ENCODE results near the gene DDI1.
"Not testable (repeated sequence)": the region's sequence is repeated elsewhere in the genome, so short reads cannot be mapped to it uniquely, and the experiment has no call there.

The DDI1 gene

DNA sequence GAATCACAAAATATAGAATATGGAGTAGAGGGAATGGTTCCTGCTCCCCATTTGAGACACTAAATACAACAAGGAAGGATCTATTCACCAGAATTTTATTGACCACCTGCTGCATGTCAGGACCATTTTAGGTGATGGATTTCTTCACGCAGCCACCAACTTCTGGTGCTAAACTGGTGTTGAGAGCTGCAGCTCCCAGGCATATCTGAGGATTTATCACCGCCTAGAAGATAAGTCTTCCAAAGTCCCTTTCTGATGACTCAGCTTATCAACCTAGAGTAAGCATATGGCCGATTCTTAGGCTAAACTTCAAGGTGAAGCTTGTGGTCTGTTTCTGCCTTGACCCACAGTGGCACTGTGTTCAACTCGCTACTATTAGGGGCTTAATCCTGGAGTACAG lies 6.7 kb downstream of the DDI1 start:
- DNase-seq, result no peak

DNA sequence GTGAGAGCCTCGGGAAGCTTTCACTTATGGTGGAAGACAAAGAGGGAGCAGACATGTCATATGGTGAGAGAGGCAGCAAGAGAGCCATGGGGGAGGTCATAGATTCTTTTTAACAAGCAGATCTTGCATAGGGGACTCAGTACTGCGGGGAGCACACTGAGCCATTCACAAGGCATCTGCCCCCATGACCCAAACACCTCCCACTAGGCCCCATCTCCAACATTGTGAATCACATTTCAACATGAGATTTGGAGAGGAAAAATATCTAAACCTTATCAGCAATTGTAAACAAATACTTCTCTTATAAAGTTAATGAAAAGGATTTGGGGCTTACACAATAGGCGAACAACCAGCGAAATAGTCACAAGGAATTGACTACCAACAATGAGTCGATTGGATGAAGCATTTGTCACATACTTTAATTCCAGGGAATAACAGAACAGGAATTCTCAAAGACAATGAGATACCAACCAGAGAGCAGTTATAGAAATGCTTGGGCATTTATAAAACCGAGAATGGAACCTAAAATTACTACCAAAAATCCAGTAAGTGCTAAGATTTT lies 7.3 kb downstream of the DDI1 start:
- DNase-seq, result peak; percentile 61

DNA sequence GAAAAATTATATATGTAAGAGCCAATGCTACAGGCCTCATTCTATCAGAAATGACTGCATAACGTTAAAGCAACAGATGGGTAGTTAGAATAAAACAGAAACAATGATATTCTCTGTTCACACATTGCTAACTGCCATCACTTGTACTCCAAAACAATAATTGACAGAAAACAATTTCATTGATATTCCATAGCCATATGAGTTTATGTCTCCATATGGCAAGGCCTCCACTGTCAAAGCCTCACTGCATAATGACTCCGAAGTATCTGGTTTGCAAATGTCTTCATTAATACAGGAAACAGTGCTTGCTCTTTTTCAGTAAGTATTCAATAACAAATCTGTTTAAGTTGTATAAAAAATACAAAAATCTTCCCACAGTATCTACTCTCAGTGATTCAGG lies 9.9 kb downstream of the DDI1 start:
- no peak for DNase-seq

DNA sequence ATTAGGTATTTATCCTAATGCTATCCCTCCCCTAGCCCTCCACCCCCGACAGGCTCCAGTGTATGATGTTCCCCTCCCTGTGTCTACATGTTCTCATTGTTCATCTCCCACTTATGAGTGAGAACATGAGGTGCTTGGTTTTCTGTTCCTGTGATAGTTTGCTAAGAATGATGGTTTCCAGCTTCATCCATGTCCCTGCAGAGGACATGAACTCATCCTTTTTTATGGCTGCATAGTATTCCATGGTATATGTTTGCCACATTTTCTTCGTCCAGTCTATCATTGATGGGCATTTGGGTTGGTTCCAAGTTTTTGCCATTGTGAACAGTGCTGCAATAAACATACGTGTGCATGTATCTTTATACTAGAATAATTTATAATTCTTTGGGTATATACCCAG lies 10.4 kb downstream of the DDI1 start:
- DNase-seq, result not testable (repeated sequence)

DNA sequence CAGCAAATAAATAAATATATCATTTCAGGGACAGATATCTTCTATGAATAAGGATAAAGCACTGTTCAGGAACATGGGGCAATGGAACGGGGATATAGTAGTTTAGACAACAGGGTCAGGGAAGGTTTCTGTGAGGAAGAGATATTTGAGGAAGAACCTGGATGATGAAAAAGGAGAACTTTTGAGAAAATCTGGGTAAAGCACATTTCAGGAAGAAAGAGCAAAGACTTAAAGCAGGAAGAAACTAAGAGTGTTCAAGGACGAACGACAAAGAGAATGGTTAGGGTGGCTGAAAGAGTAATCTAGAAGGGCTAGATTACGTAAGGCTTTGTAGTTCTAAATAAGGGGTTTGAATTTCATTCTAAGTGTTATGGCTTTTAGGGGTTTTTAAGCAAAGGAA lies 12.7 kb downstream of the DDI1 start:
- no peak for DNase-seq

DNA sequence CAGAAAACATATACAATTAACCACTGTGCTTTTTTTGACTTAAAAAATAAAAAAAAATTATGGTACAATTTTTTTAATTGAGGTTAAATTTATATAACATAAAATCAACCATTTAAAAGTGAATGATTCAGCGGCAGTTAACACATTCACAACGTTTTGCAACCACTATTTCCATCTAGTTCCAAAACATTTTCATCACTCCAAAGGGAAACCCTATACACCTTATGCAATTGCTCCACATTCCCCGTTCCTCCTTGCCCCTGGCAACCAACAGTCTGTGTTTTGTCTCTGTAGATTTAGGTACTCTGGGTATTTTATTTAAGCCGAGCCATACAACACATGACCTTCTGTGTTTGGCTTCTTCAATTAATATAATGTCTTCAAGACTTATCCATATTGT lies 15.3 kb downstream of the DDI1 start:
- no peak for DNase-seq

DNA sequence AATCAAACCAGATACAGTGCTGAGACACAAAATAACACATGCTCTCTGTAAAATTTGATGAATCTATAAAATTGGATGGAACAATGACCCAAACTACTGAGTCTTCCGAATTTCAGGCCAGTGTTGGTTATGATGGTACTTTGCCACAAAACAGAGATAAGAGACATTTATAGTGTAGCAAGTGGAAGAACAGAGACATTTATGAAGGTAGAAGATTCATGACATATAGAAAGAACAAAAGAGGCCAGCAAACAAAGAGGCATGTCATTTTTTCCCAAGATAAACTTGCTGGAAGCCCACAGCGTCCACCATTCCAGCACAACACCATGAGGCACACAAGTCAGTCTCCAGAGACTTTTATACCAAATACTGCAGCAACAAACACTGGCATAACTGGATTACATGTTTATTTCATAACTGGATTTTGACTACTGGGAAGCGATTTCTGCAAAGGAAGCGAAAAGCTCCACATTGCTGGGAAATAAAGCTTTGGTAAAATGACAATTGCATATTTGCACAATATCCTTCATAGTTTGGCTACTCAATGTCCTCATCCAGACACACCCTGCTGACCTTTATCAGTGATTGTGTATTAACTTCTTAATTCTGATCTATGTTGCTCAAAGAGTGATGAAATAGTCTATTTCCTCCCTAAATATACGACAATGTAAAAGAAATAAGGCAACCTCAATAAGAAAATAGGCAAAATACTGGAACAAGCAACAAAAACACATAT lies 17.5 kb downstream of the DDI1 start:
- no peak for DNase-seq

DNA sequence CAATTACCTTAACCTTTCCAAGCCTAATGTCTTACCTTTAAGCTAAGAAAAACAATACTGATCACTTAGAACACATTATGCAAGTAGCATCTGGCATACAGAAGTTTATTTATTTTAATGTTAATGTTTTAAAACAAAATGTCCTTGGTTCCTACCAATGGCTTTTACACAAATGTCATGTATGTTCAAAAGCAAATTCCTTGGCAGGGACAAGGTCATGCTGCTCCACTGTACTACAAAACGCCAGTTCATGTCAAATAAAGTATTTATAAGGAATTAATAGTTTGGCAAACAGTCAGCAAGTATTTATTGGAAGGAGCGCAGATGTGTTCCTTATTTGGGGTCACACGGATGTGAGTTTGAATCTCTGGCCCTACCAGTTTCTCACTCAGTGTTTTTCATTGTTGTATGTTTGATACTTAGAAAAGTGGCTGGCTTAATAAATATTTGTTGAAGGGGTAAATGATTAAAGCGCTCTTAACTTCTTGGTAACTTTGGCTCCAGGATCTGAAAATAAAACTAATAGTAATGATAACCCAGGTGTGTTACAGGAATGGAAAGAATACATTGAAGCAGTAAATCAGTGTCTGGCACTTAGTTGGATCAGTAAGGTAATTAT lies 18.6 kb downstream of the DDI1 start:
- DNase-seq, result no peak

DNA sequence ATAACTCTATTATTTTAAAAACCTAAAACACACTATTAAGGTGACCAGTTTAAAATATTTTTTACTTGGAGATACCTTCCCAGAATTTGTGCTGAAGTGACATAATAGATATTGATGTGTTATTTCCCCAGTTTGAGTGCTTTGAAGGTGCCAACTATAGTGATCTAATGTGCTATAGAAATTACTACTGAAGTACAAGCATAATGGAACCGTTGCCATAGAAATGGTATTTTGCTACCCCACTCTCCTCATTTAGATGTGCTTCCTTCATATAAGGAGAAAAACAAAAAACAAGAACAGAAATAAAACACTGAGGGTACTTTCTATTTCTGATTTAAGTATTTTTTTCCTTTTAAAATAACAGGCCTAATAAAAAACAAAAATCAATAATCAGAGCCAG lies 19.2 kb downstream of the DDI1 start:
- DNase-seq, result no peak

DNA sequence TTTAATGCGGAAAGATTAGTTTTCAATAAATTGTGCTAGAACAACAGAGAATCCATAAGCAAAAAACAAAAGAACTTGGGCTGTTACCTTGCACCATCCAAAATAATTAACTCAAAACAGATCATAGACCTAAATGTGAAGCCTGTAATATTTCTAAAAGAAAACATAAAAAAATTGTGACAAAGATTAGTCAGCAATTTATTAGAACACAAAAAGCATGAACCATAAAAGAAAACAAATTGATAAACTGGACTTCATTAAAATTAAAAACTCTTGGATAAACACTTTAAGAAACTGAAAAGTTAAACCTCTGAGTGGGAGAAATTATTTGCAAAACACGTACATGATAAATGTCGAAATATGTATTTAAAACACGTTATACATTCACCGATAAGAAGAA lies 21.5 kb downstream of the DDI1 start:
- DNase-seq, result no peak

DNA sequence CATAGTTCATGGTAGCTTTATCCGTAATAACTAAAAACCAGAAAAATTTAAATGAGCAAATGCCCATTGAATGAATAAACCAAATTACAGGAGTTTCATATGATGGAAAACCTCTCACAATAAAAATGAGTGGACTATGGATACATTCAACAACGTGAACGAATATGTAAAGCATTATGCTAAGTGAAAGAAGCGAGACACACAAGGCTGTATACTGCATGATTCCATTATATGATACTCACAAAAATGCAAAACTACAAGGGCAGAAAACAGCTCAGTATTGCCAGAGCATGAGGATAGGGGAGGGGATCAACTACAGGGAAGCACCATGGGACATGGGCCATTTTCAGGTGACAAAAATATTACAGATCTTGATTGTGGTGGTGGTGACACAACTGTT lies 22.2 kb downstream of the DDI1 start:
- no peak for DNase-seq

DNA sequence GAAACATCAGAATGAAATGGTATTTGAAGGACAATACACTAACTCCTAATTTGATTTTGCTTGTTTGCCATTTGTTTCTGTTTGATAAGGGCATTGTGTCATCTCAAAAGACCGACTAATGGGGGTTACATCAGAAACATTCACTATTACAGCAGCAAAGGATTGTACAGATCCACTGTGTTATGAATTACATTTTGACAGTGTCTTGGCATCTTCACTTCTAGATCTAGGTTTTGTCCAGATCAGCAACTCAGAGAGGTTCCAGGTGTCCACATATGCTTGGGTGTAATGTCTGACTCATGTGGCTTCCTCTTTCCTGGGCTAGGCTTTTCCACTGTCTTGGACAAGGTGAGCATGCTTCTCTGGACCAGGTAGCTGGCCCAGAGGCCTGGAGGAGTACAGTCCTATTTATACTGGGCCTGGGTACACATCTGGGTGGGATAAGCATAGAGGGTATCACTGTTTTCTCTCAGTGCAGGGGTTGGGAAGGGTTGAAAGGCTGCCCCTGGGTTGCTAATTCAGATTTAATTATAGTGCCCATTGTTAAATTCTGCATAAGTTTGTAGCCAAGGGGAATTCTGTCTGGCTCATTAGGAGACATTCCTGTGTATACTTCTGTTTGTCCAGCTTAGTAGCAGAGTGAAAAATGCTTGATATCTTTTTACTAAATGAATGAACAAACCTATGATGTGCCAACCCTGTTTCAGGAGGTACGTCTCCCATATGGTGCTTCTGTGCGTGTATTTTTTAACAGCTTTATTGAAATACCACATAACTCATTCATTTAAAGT lies 23.8 kb downstream of the DDI1 start:
- DNase-seq, result no peak

DNA sequence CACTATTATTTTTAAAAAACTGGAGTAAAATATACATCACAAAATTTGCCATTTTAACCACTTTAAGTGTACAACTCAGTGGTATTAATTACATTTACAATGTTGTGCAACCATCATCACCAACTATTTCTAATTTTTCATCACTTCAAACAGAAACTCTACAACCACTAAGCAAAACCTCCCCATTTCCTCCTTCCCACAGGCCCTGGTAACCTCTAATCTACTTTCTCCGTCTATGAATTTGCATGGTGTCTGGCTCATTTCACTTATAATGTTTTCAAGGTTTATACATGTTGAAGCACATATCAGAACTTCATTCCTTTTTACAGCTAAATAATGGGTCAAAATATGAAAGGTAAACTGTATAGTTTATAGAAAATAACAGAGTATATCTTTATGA lies 24.4 kb downstream of the DDI1 start:
- DNase-seq, result no peak

DNA sequence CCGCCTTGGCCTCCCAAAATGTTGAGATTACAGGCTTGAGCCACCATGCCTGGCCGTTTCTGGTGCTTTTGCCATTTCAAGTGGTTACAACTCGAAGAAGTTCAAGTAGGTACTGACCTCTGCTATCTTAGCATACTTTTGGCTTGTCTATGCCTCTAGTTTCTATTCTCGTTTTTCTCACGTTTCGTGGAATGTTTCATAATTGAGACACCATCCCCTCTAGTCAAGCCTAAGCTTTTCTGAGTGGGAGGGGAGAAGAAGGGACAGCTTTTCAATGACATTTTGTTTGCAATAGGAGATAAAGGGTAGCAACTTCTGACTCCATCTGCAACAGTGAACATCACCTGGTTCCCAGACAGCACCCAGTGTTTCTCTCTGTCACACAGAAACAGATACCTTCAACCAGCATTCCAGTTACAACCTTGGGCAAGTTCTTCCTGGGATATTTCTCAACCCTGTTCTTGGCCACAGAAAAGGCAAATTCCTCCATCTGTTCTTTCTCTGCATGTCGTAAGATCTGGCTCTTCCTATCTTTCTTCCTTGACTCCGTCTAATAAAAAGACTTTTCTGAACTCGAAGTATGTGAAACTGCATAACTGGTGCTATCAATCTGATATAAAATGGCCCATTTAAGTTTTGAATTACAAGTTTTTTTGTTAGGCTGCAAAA lies 25.5 kb downstream of the DDI1 start:
- DNase-seq, result peak; percentile 24

DNA sequence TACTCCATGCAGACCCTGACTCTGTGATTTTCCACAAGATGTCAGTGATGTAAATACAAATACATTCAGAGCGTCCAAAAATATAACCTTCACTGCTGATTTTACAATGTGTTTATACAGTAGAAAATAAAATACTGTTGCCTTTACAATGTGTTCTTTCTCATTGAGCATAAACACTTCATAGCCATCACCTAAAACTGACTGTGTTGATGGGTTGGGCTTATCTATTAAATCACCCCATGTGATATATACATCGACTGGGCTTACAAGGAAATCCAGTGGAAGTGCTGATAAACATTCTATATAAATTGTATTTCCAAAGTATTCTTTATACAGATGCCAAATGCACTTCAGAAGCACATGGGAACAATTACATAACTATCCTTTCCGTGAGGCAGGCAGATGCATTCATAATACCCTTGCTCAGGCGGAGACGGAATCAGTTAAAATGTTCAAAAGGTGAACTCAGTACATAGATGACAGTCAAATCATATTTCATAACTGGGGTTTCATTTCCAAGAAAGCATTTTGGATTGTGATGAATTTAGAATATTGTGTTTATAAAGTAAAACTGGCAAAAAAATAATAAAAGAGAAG lies 27.7 kb downstream of the DDI1 start:
- DNase-seq, result no peak

DNA sequence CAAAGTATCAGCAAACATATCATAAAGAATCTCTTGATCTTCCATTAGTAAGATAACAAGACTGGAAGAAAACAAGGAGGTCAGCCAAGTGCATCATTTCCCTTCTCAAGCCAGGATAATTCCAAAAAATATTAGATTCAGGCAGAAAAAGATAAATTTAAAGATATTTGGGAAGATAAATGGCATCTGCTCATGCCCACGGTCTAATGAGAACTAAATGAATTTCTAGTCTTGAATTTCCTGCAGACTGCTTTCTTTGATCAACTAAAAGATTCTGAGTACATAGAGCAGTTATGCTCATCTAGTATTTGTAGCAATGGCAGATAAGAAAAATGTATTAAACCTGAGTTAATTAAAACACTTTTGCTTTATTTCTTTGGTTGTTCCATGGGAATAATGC lies 31.1 kb downstream of the DDI1 start:
- DNase-seq, result no peak

DNA sequence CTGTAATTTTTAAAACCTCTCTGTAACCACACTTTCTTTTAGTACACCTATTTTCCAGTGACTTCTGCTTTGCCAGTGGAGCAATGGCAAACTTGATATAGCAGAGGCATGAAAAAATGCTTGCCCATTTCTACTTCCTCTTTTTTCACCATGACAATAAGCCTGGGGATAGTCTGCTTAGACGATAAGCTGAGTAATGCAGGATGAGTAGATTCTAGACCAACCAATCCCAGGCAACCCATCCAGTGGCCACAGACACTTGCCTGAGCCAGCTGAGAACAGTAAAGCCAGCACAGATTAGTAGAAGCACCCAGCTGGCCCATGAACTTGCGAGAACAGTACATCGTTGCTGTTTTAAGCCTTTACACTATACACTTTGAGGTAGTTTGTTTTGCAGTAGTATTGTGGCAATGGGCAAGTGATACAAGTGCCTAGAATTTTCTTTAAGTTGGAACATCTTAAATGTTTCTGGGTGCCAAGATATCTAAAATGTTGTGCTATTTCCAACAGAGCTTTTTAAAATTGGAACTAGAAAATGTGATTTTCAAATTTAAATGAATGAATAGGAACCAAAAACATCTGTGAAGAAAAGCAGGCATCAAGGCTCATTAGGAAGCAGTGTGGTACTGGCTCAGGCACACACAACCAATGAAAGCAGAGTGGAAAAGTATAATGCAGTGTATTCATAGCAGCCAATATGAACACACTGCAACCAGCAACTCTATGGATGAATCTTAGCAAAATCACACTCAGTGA lies 37.7 kb downstream of the DDI1 start:
- DNase-seq, result no peak

DNA sequence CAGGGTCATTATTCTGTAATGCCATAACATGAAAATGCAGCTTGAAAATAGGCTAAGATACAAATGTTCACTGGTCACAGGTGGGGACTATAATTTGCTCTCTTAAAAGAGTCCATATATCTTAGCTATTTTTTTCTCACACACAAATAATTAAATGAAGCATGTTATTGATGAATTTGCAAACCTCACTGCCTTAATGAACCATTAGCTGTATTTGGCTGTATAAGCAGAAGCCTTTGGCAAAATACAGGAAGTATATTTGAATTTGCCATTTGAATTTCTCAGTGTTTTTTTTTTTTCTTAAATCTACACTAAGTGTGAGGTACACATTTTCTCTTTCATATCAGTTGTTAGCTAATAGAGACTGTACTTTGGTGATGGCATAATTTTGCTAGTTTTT lies 38.7 kb downstream of the DDI1 start:
- no peak for DNase-seq

DNA sequence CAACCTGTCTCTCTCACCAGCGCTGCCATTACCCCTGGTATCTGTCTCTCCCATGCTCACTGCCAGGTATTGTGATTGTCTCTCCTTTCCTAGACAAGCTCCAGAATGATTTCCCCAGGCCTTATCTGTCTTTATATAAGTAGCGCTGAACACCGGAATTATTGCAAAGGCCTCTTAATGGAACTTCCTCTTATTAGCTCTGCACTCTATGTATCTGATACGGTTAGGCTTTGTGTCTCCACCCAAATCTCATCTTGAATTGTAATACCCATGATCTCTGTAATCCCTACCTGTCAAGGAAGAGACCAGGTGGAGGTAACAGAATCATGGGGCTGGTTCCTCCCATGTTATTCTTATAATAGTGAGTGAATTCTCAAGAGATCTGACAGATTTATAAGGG lies 39.3 kb downstream of the DDI1 start:
- no peak for DNase-seq

DNA sequence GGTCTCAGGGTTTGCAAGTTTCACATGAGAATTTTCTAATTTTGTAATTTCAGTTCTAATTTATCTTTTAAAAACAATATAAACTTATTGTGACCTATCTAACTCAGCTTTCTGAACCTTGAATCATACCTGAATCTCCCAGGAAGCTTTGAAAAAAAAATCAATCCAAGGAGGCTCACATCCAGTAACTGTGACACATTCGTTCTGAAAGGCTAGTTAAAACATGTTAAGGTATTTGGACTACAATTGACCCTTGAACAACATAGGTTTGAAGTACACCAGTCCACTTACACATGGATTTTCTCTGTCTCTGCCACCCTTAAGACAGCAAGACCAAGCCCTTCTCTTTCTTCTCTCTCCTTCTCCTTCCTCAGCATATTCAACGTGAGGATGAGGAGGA lies 40.0 kb downstream of the DDI1 start:
- no peak for DNase-seq

DNA sequence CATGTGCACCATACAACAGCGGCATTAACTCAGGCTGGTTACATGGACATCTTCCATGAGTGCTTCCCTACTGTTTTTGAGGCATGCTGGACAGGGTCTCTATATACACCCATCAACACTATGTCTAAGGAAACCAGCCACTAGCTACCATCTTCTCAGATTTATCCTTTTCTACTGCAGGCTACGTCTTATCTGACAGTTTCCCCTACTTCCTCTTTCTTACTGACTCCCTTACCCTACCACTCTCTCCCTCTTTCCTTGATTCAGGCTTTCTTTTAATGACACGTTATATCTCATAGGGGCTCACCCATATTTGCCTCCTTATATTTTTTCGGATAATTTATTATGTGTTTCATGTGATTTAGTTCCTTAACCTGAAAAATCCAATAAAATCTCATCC lies 41.8 kb downstream of the DDI1 start:
- DNase-seq, result no peak

DNA sequence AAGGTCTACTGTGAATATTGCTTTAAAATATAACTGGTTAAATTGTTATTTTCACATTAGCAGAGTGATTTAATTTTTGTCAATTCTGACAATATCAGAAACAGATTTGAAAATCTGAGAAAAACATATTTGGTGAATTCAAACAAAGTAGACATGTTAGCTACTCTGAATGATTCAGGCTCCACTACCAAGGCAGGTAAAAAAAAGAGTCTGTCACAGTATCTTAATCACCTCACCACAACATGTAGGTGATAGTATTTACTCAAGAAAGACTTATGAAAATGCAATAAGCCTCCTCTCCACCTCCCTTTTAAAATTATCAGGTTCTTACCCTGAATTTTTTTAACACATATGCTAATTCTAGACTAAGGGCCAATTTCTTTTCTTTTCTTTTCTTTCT lies 42.6 kb downstream of the DDI1 start:
- no peak for DNase-seq

All from fibroblast of skin of right quadriceps (primary cell).